Upper lobe of left lung (tissue), 4 donors: ENCODE results near the gene ASAH2.

ENCODE experiments used
- CTCF ChIP-seq, 6 experiments: fragments of 450-650 bp in 4 of 6; fragments of 200-600 bp in 2 of 6; sonication (generic) in 2 of 6; IDR thresholded peaks; one replicate each; pipeline ENCODE4 v1.5.1; 2016 to 2019; ENCODE audit warnings: antibody characterized with exemption in 6 of 6
- EP300 ChIP-seq, 4 donors: sonication (generic); formaldehyde crosslinking; IDR thresholded peaks; one replicate each; pipeline ENCODE4 v1.5.1; 2017; ENCODE audit warnings: antibody characterized with exemption in 4 of 4, control low read depth in 2 of 4
- POLR2A ChIP-seq, 4 donors: fragments of 450-650 bp; IDR thresholded peaks; one replicate each; pipeline ENCODE4 v1.5.1; 2016 to 2017; ENCODE audit warnings: antibody characterized with exemption in 4 of 4, mild to moderate bottlenecking in 2 of 4
- POLR2AphosphoS5 ChIP-seq, 2 donors: sonication (generic); formaldehyde crosslinking; IDR thresholded peaks; one replicate each; pipeline ENCODE4 v1.5.1; 2017; ENCODE audit warnings: antibody characterized with exemption in 2 of 2

GRCh38 chr10:50222199-50222598, 29.1 kb downstream of the ASAH2 start:
- TF ChIP-seq CTCF (IDR thresholded peaks at IDR 0.05) (no peak), POLR2AphosphoS5 (IDR thresholded peaks at IDR 0.05) (no peak), EP300 (IDR thresholded peaks at IDR 0.05) (no peak), POLR2A (IDR thresholded peaks at IDR 0.05) (no peak)
